Breast epithelium (tissue), 3 donors: ENCODE measurements around the gene LIME1.

ENCODE experiments used
- CTCF ChIP-seq, 3 donors: fragments of 450-650 bp; IDR thresholded peaks; one replicate each; pipeline ENCODE4 v1.5.1; 2016 to 2017; ENCODE audit warnings: antibody characterized with exemption in 3 of 3, mild to moderate bottlenecking in 3 of 3, moderate library complexity in 3 of 3
- POLR2A ChIP-seq: fragments of 450-650 bp; IDR thresholded peaks from one replicate; pipeline ENCODE4 v1.6.1; 2016; ENCODE audit warnings: antibody characterized with exemption, mild to moderate bottlenecking, moderate library complexity

GRCh38 chr20:63745961-63746731 is 9.7 kb downstream of the LIME1 start:
- TF ChIP-seq CTCF (IDR thresholded peaks at IDR 0.05) (no peak), POLR2A (no peak)
